A549 (cell line): ENCODE results near the gene NANOS3. TPM values are rescaled to one million over a fixed set of nuclear protein-coding genes. Genes with fewer than 3 reads are reported as not detected.

Source experiments
- BHLHE40 ChIP-seq: IDR thresholded peaks from 2 replicates; pipeline ENCODE4 v1.6.1; 2012; ENCODE audit warnings: low read depth, low read length, inconsistent platforms
- CBX2 ChIP-seq: fragments of 200-600 bp; sonication (generic); IDR thresholded peaks from 2 replicates; pipeline ENCODE4 v1.6.1; 2016; ENCODE audit warnings: low read depth, mild to moderate bottlenecking, borderline replicate concordance
- CTCF ChIP-seq: fragments of >200 bp; sonication (Bioruptor Twin); formaldehyde crosslinking; IDR thresholded peaks from 3 replicates; pipeline ENCODE4 v1.5.1; 2016
- EHF ChIP-seq: fragments of 250-450 bp; sonication (Bioruptor Pico); IDR thresholded peaks from 2 replicates; pipeline ENCODE4 v1.5.0; 2020; ENCODE audit warnings: mild to moderate bottlenecking
- EHMT2 ChIP-seq: fragments of 200-600 bp; sonication (generic); IDR thresholded peaks from 2 replicates; pipeline ENCODE4 v1.6.1; 2016; ENCODE audit warnings: antibody characterized with exemption, low read depth, mild to moderate bottlenecking, moderate library complexity
- ELK1 ChIP-seq: fragments of 150-350 bp; IDR thresholded peaks from 2 replicates; pipeline ENCODE4 v1.6.1; 2014; ENCODE audit warnings: low read depth, mild to moderate bottlenecking, low read length
- EP300 ChIP-seq, 2 experiments: fragments of >200 bp; sonication (Bioruptor Twin); formaldehyde crosslinking; IDR thresholded peaks; 2 replicates in 1 of 2; 3 replicates in 1 of 2; pipeline ENCODE4 v1.6.1; 2016 to 2017
- ESRRA ChIP-seq: fragments of 150-350 bp; IDR thresholded peaks from 2 replicates; pipeline ENCODE4 v1.6.1; 2014; ENCODE audit warnings: mild to moderate bottlenecking, low read length, borderline replicate concordance
- FOSL2 ChIP-seq, 2 experiments: fragments of 450-650 bp in 1 of 2; fragments of >200 bp in 1 of 2; sonication (Bioruptor Twin) in 1 of 2; formaldehyde crosslinking; IDR thresholded peaks; 2 replicates each; pipeline versions ENCODE4 v1.5.0 to v1.6.1; 2016 to 2020; ENCODE audit warnings: mild to moderate bottlenecking in 1 of 2, moderate library complexity in 1 of 2
- GATA3 ChIP-seq: IDR thresholded peaks from 2 replicates; pipeline ENCODE4 v1.6.1; 2012; ENCODE audit warnings: borderline replicate concordance
- HEYL ChIP-seq: fragments of 250-450 bp; sonication (Bioruptor Pico); IDR thresholded peaks from 2 replicates; pipeline ENCODE4 v1.8.0; 2021; ENCODE audit warnings: mild to moderate bottlenecking, moderate library complexity
- KDM1A ChIP-seq: fragments of 200-600 bp; sonication (generic); IDR thresholded peaks from 2 replicates; pipeline ENCODE4 v1.6.1; 2016; ENCODE audit warnings: low read depth, mild to moderate bottlenecking
- MAFK ChIP-seq: fragments of 450-650 bp; IDR thresholded peaks from 2 replicates; pipeline ENCODE4 v1.6.1; 2014; ENCODE audit not compliant: partially characterized antibody
- NPAS2 ChIP-seq: fragments of 250-450 bp; sonication (Bioruptor Pico); IDR thresholded peaks from 2 replicates; pipeline ENCODE4 v1.8.0; 2022; ENCODE audit warnings: mild to moderate bottlenecking, moderate library complexity, borderline replicate concordance
- NR3C1 ChIP-seq: fragments of >200 bp; sonication (Bioruptor Twin); formaldehyde crosslinking; IDR thresholded peaks from 3 replicates; pipeline ENCODE4 v1.6.1; 2017
- PBX3 ChIP-seq: IDR thresholded peaks from 2 replicates; pipeline ENCODE4 v1.6.1; 2012
- POLR2A ChIP-seq: IDR thresholded peaks from 2 replicates; pipeline ENCODE4 v1.6.1; 2012; ENCODE audit warnings: mild to moderate bottlenecking, low read length
- POLR2AphosphoS2 ChIP-seq: conservative IDR thresholded peaks from 2 replicates; pipeline ENCODE4 v1.6.1; 2012; ENCODE audit warnings: low read length, improper control_type of control experiment, inconsistent platforms
- RCOR1 ChIP-seq: fragments of 150-350 bp; IDR thresholded peaks from 2 replicates; pipeline ENCODE4 v1.6.1; 2014; ENCODE audit warnings: antibody characterized with exemption, low read length, low read depth
- REST ChIP-seq: fragments of 200-600 bp; sonication (generic); IDR thresholded peaks from 2 replicates; pipeline ENCODE4 v1.6.1; 2016; ENCODE audit warnings: antibody characterized with exemption, mild to moderate bottlenecking, moderate library complexity
- RFX5 ChIP-seq: fragments of 450-650 bp; IDR thresholded peaks from 2 replicates; pipeline ENCODE4 v1.7.1; 2014; ENCODE audit warnings: antibody characterized with exemption, mild to moderate bottlenecking, moderate library complexity
- RNF2 ChIP-seq: fragments of 200-600 bp; sonication (generic); IDR thresholded peaks from 2 replicates; pipeline ENCODE4 v1.6.1; 2016; ENCODE audit warnings: low read depth, mild to moderate bottlenecking, antibody characterized with exemption, moderate library complexity, borderline replicate concordance
- SMC3 ChIP-seq: fragments of >200 bp; sonication (Bioruptor Twin); formaldehyde crosslinking; IDR thresholded peaks from 3 replicates; pipeline ENCODE4 v1.6.1; 2018; ENCODE audit warnings: inconsistent platforms
- SREBF2 ChIP-seq: fragments of 450-650 bp; IDR thresholded peaks from 2 replicates; pipeline ENCODE4 v1.6.1; 2014; ENCODE audit warnings: mild to moderate bottlenecking, moderate library complexity
- ZC3H11A ChIP-seq: fragments of 450-650 bp; IDR thresholded peaks from 2 replicates; pipeline ENCODE4 v1.6.1; 2014; ENCODE audit warnings: antibody characterized with exemption, mild to moderate bottlenecking
- ZNF302 ChIP-seq: fragments of 250-450 bp; sonication (Bioruptor Pico); IDR thresholded peaks from 2 replicates; pipeline ENCODE4 v1.9.0; 2021; ENCODE audit warnings: inconsistent platforms, mild to moderate bottlenecking, moderate library complexity
- polyA plus RNA-seq, 4 experiments: library from polyadenylated mRNA; depleted of rRNA in 3 of 4; stranded (reverse); fragments of >200 nt; fragmentation: RNase III in 1 of 4; extraction: RNeasy Plus Mini Kit Qiagen cat#74134 plus additional on column Dnase treatment in 1 of 4; gene quantifications; 2 replicates in 3 of 4; 3 replicates in 1 of 4; pipeline ENCODE4 v1.2.3, GENCODE V29; 2011 to 2017
- TF ChIP-seq, protein P1 (sequence below): IDR thresholded peaks from 2 replicates; pipeline ENCODE4 v1.6.1; 2012
- TF ChIP-seq, protein P2 (sequence below): IDR thresholded peaks from 2 replicates; pipeline ENCODE4 v1.6.1; 2012; ENCODE audit warnings: low read depth, borderline replicate concordance
- TF ChIP-seq, protein P3 (sequence below): fragments of 250-450 bp; sonication (Bioruptor Pico); IDR thresholded peaks from 2 replicates; pipeline ENCODE4 v1.5.0; 2021; ENCODE audit warnings: mild to moderate bottlenecking, moderate library complexity, borderline replicate concordance

NANOS3 gene
- polyA plus RNA-seq, 2 of the 4 experiments (the other 2 are of a cell fraction): 0.31 to 1.2 TPM

DNA sequence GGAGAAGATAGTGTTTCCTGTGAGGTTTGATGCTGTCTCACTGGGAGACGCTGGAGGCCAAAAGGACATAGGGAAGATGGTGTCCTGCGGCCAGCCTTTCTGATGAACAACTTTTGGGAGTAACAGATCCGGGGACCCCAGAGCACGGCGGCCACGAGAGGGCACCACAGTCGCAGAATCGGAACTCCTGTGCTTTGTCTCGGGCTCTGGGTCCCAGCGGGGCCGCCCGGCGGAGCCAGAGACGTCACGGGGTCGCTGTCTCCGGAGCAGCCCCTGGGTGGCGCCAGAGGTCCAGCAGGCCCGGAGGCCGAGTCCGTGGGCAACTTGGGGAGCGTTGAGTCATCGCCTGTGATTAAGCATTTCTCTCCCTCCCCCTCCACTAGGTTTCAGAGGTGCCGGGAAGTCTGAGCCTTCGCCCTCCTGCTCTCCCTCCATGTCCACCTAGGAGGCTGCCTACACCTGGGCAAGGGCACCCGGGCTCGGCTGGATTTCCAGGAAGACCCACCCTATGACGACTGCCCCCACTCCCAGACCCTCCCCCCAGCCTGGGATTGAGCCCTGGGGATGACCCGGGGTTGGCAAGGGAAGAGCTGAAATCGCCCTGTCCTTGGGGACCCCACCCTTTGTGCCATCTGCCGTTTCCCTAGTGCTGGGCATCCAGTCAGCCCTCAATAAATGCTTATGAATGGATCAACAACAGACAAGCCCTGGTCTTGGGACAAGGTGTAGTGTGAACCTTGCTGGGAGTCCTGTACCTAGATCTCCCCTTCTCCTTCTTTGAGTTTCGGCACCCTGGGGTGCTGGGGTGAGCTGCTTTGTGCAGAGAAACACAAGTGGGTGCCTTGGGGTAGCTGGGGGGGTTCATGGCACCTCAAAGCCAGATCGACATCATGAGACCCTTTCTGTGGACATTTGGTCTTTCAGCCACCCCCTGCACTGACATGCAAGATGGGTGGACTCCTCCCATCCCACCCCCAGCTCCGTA, 3.4 kb downstream of the NANOS3 start (continued):
- peak; percentile 98 for TF ChIP-seq CTCF
- TF ChIP-seq, protein P1, sequence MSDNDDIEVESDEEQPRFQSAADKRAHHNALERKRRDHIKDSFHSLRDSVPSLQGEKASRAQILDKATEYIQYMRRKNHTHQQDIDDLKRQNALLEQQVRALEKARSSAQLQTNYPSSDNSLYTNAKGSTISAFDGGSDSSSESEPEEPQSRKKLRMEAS: peak; percentile 44; the same call in 1 of the 2 replicates
- no peak for TF ChIP-seq KDM1A
- no peak for TF ChIP-seq HEYL (CRISPR knock-in tag)
- no peak; the same call in 1 of the 2 replicates for TF ChIP-seq POLR2A
- no peak for TF ChIP-seq NR3C1
- TF ChIP-seq EHF (CRISPR knock-in tag): no peak
- TF ChIP-seq RFX5: no peak
- no peak for TF ChIP-seq ZNF302
- no peak for TF ChIP-seq ESRRA
- no peak for TF ChIP-seq EP300 (IDR thresholded peaks at IDR 0.05)
- TF ChIP-seq ELK1: no peak
- no peak for TF ChIP-seq PBX3
- TF ChIP-seq SREBF2: no peak
- no peak for TF ChIP-seq CBX2
- peak; percentile 50; the same call in 1 of the 2 replicates for TF ChIP-seq FOSL2 (IDR thresholded peaks at IDR 0.05)
- TF ChIP-seq FOSL2 (CRISPR knock-in tag; IDR thresholded peaks at IDR 0.05): peak; percentile 97
- TF ChIP-seq BHLHE40: no peak
- TF ChIP-seq, protein P2, sequence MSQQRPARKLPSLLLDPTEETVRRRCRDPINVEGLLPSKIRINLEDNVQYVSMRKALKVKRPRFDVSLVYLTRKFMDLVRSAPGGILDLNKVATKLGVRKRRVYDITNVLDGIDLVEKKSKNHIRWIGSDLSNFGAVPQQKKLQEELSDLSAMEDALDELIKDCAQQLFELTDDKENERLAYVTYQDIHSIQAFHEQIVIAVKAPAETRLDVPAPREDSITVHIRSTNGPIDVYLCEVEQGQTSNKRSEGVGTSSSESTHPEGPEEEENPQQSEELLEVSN: no peak
- TF ChIP-seq EHMT2: no peak
- no peak for TF ChIP-seq POLR2AphosphoS2
- TF ChIP-seq ZC3H11A: no peak
- no peak for TF ChIP-seq GATA3
- TF ChIP-seq MAFK: peak; percentile 56
- TF ChIP-seq RCOR1: no peak
- TF ChIP-seq REST: no peak
- TF ChIP-seq, protein P3, sequence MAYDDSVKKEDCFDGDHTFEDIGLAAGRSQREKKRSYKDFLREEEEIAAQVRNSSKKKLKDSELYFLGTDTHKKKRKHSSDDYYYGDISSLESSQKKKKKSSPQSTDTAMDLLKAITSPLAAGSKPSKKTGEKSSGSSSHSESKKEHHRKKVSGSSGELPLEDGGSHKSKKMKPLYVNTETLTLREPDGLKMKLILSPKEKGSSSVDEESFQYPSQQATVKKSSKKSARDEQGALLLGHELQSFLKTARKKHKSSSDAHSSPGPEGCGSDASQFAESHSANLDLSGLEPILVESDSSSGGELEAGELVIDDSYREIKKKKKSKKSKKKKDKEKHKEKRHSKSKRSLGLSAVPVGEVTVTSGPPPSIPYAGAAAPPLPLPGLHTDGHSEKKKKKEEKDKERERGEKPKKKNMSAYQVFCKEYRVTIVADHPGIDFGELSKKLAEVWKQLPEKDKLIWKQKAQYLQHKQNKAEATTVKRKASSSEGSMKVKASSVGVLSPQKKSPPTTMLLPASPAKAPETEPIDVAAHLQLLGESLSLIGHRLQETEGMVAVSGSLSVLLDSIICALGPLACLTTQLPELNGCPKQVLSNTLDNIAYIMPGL (CRISPR knock-in tag): no peak
- TF ChIP-seq RNF2: no peak
- peak; percentile 97 for TF ChIP-seq SMC3
- no peak for TF ChIP-seq NPAS2 (CRISPR knock-in tag)
